Prostate gland (tissue), 2 donors: ENCODE data around the gene SLC7A10.
"Not testable (repeated sequence)": the region's sequence is repeated elsewhere in the genome, so short reads cannot be mapped to it uniquely, and the experiment has no call there.

ENCODE experiments used
- CTCF ChIP-seq, 4 experiments: fragments of 200-600 bp in 2 of 4; fragments of 450-650 bp in 2 of 4; sonication (generic) in 2 of 4; IDR thresholded peaks; 1 replicate in 3 of 4; 2 replicates in 1 of 4; pipeline ENCODE4 v1.5.1; 2016 to 2019; ENCODE audit warnings: antibody characterized with exemption in 4 of 4, mild to moderate bottlenecking in 2 of 4, moderate library complexity in 2 of 4
- POLR2A ChIP-seq: fragments of 450-650 bp; IDR thresholded peaks from one replicate; pipeline ENCODE4 v1.6.1; 2016; ENCODE audit warnings: antibody characterized with exemption, mild to moderate bottlenecking
- POLR2AphosphoS5 ChIP-seq: sonication (generic); formaldehyde crosslinking; IDR thresholded peaks from one replicate; pipeline ENCODE4 v1.6.1; 2017; ENCODE audit warnings: antibody characterized with exemption

- not testable (repeated sequence) for TF ChIP-seq CTCF (IDR thresholded peaks at IDR 0.05); POLR2A; POLR2AphosphoS5
These were observed 15.8 kb downstream of the SLC7A10 start for GRCh38 chr19:33209850-33210230.
